Testis (tissue), 2 donors: Measurements from ENCODE around the gene IL12RB2.

Source experiments
- POLR2A ChIP-seq: fragments of 450-650 bp; IDR thresholded peaks from one replicate; pipeline ENCODE4 v1.6.1; 2017; ENCODE audit warnings: antibody characterized with exemption, mild to moderate bottlenecking, moderate library complexity
- TF ChIP-seq, protein P1 (sequence below), 3 experiments: fragments of 450-650 bp in 2 of 3; fragments of 200-600 bp in 1 of 3; sonication (generic) in 1 of 3; IDR thresholded peaks; one replicate each; pipeline ENCODE4 v1.5.1; 2016 to 2019; ENCODE audit warnings: antibody characterized with exemption in 3 of 3, mild to moderate bottlenecking in 2 of 3, moderate library complexity in 1 of 3

DNA sequence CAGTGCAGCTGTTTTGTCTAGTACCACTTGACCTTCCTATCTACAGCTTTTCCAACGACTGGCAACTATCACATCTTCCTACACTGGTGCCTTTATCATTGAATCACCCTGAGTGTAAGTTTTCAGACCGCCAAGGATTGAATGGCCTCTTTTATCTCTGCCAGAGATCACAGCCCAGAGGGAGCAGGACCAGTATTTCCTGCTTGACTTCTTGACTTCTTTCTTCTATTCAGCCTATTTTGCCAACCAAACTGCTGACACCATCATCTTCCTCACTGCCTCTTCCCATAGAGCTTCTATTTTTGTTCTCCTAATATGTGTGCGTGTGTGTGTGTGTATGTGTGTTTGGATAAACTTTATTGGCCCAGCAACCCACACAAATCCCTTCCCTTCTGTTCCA is 68.7 kb downstream of the IL12RB2 start:
- TF ChIP-seq, protein P1, sequence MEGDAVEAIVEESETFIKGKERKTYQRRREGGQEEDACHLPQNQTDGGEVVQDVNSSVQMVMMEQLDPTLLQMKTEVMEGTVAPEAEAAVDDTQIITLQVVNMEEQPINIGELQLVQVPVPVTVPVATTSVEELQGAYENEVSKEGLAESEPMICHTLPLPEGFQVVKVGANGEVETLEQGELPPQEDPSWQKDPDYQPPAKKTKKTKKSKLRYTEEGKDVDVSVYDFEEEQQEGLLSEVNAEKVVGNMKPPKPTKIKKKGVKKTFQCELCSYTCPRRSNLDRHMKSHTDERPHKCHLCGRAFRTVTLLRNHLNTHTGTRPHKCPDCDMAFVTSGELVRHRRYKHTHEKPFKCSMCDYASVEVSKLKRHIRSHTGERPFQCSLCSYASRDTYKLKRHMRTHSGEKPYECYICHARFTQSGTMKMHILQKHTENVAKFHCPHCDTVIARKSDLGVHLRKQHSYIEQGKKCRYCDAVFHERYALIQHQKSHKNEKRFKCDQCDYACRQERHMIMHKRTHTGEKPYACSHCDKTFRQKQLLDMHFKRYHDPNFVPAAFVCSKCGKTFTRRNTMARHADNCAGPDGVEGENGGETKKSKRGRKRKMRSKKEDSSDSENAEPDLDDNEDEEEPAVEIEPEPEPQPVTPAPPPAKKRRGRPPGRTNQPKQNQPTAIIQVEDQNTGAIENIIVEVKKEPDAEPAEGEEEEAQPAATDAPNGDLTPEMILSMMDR (IDR thresholded peaks at IDR 0.05) = no peak
- TF ChIP-seq POLR2A = no peak
